Measurements from ENCODE around the gene SCCPDH.
"Not testable (repeated sequence)": the region's sequence is repeated elsewhere in the genome, so short reads cannot be mapped to it uniquely, and the experiment has no call there.

The SCCPDH gene

GRCh38 chr1:246726255-246726679, 2.1 kb downstream of the SCCPDH start:
- no peak for DNase-seq (ENCODE audit: low spot score)
- H3K4me3 ChIP-seq, result no peak overlapping the region
- peak overlapping the region in 1 of 2 donors; percentile 91 for H3K27ac ChIP-seq
- TF ChIP-seq CTCF (IDR thresholded peaks at IDR 0.05), result no peak

DNA sequence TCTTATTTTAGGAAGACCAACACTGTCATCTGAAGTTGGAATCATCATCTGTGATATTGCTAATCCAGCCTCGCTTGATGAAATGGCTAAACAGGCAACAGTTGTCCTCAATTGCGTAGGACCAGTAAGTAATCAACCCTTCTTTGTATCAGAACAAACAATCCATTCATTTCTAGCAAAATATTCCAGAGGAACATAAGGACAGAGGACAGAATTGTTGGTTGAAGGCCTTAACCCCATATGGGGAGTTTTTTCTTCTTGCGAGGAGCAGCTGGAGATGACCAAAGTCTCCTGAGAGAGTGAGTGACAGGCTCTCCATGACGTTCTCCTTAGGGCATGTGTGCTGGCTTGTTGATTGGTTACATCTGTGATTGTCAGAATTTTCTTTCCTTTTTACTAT, 2.7 kb downstream of the SCCPDH start:
- DNase-seq (ENCODE audit: low spot score), result no peak
- H3K4me3 ChIP-seq, result no peak overlapping the region

GRCh38 chr1:246727594-246727993, 3.4 kb downstream of the SCCPDH start:
- H3K27ac ChIP-seq, result peak overlapping the region in 1 of 2 donors; percentile 5
- no peak overlapping the region for H3K4me3 ChIP-seq
- TF ChIP-seq CTCF (IDR thresholded peaks at IDR 0.05), result no peak
- DNase-seq (ENCODE audit: low spot score), result no peak

More for the DNA sequence above, 2.7 kb downstream of the SCCPDH start:
- no peak for TF ChIP-seq CTCF (IDR thresholded peaks at IDR 0.05)
- H3K27ac ChIP-seq, result peak overlapping the region in 1 of 2 donors; percentile 32

DNA sequence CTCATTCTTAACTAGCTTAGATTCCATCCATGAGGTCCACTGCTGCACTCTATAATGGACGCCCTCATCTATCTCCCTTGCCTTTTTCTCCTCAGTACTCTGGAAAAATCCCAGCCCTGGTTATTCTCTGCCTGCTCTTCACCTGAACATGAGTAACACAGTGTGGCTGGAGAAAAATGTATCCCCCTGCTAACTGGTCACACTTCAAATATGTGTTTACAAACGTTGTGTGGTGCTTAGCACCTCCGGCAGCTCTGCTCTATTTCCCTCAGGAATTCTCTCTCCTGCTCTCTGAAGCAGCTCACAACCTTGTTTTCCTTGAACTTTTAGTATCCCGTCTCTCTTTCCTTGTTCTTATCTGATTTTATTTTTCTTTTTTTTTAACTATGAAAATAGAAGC, 4.1 kb downstream of the SCCPDH start:
- no peak for TF ChIP-seq CTCF (IDR thresholded peaks at IDR 0.05)
- no peak overlapping the region for H3K27ac ChIP-seq
- H3K4me3 ChIP-seq, result no peak overlapping the region
- DNase-seq (ENCODE audit: low spot score), result no peak

- H3K27ac ChIP-seq; DNase-seq (ENCODE audit: low spot score); H3K4me3 ChIP-seq: not testable (repeated sequence)
Observed at GRCh38 chr1:246729040-246729439, 4.8 kb downstream of the SCCPDH start.

DNA sequence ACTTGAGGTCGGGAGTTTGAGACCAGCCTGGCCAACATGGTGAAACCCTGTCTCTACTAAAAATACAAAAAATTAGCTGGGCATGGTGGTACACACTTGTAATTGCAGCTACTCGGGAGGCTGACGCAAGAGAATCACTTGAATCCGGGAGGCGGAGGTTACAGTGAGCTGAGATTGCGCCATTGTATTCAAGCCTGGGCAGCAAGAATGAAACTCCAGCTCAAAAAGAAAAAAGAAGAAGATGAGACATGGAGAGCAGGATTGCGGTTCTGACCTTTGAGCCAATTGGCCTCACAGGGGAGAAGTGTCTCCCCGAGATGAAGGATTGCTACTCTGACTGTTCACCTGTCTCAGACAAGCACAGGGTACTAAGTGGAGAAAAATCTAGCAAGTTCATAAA, 6.6 kb downstream of the SCCPDH start:
- DNase-seq (ENCODE audit: low spot score), result no peak
- TF ChIP-seq CTCF (IDR thresholded peaks at IDR 0.05), result no peak
- no peak overlapping the region for H3K4me3 ChIP-seq
- no peak overlapping the region for H3K27ac ChIP-seq

GRCh38 chr1:246731873-246732272, 7.7 kb downstream of the SCCPDH start:
- not testable (repeated sequence) for H3K4me3 ChIP-seq; H3K27ac ChIP-seq; DNase-seq (ENCODE audit: low spot score)

DNA sequence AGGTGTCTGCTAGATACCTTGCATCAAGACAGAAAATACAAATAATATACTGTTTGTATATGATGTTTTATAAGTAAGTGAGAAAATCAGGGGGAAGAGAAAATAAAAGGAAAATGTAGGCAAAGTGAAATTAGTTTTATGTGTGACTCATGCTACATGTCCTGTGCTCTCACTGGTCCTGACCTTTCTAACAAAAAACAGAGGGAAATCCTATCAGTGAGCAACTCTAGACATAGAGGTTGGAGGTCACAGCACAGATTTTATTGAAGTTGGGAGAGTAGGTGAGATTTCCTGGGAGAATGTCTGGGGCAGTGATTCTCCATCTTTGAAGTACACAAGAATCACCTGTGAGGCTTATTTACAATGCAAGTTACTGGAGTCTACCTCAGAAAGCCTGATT, 9.5 kb downstream of the SCCPDH start:
- no peak for DNase-seq (ENCODE audit: low spot score)
- no peak overlapping the region for H3K27ac ChIP-seq
- TF ChIP-seq CTCF (IDR thresholded peaks at IDR 0.05), result no peak
- no peak overlapping the region for H3K4me3 ChIP-seq
